Heart left ventricle (tissue), 13 donors: ENCODE data around the gene MLLT10.

ENCODE experiments used
- POLR2A ChIP-seq, 2 donors: fragments of 450-650 bp; IDR thresholded peaks; one replicate each; pipeline ENCODE4 v1.6.1; 2017; ENCODE audit warnings: antibody characterized with exemption in 2 of 2, mild to moderate bottlenecking in 2 of 2, moderate library complexity in 2 of 2
- TF ChIP-seq, protein P1 (sequence below), 12 donors: fragments of 200-600 bp; sonication (generic) in 4 of 12; IDR thresholded peaks; one replicate each; pipeline versions ENCODE4 v1.5.0 to v1.8.0; 2018 to 2022; ENCODE audit warnings: antibody characterized with exemption in 12 of 12, mild to moderate bottlenecking in 5 of 12
- donor health status: ischemic (EF 13 %, LVEDD 7.1; RV severe dilation, severe dysfunction).
- donor health status: DM: no; HTN: yes; CAD: no.
- donor health status: DM: no; HTN: no; CAD: no.
- donor health status: ischemic (EF 25% LVEDD 6.9; RV normal size, moderate dysfunction).
- donor health status: ischemic (EF 25% LVEDD 5.7; RV mildly dilated, moderate dysfunction).
- donor health status: ischemic (EF 35%, LVEDD 5.7; RV mildly dilated, moderate dysfunction).
- donor health status: nonischemic (EF 11% LVEDD 7.7; RV severe dilation, severe dysfunction).
- donor health status: DM: yes; HTN: yes; CAD: no.
- donor health status: PGD.
- donor health status: ischemic (EF 29% LVEDD 5.4; RV normal size, mild dysfunction).
- donor health status: nonischemic (EF 23%, LVEDD 6.1; RV moderate dilation, normal function).

GRCh38 chr10:21602313-21602712, 68.3 kb downstream of the MLLT10 start:
- TF ChIP-seq, protein P1, sequence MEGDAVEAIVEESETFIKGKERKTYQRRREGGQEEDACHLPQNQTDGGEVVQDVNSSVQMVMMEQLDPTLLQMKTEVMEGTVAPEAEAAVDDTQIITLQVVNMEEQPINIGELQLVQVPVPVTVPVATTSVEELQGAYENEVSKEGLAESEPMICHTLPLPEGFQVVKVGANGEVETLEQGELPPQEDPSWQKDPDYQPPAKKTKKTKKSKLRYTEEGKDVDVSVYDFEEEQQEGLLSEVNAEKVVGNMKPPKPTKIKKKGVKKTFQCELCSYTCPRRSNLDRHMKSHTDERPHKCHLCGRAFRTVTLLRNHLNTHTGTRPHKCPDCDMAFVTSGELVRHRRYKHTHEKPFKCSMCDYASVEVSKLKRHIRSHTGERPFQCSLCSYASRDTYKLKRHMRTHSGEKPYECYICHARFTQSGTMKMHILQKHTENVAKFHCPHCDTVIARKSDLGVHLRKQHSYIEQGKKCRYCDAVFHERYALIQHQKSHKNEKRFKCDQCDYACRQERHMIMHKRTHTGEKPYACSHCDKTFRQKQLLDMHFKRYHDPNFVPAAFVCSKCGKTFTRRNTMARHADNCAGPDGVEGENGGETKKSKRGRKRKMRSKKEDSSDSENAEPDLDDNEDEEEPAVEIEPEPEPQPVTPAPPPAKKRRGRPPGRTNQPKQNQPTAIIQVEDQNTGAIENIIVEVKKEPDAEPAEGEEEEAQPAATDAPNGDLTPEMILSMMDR (IDR thresholded peaks at IDR 0.05), result no peak
- TF ChIP-seq POLR2A (IDR thresholded peaks at IDR 0.05), result no peak
